Endothelial cell of umbilical vein (primary cell): ENCODE results near the gene LSM7.

Experiments used
- GATA2 ChIP-seq: IDR thresholded peaks from 2 replicates; pipeline ENCODE4 v1.7.0; 2011; ENCODE audit warnings: low read depth, mild to moderate bottlenecking, moderate library complexity, mixed read lengths, low read length; ENCODE audit not compliant: insufficient read length, insufficient read depth
- POLR2A ChIP-seq: IDR thresholded peaks from 2 replicates; pipeline ENCODE4 v1.6.1; 2012; ENCODE audit warnings: low read depth, mild to moderate bottlenecking, control low read depth, low read length
- POLR2AphosphoS5 ChIP-seq: IDR thresholded peaks from 2 replicates; pipeline ENCODE4 v1.6.1; 2012; ENCODE audit warnings: low read depth, mild to moderate bottlenecking, control low read depth, low read length, moderate library complexity; ENCODE audit not compliant: insufficient read depth
- TF ChIP-seq, protein P1 (sequence below), 2 donors: IDR thresholded peaks; 1 replicate in 1 of 2; 2 replicates in 1 of 2; pipeline ENCODE4 v1.5.1; 2011; ENCODE audit warnings: low read length in 2 of 2, mild to moderate bottlenecking in 2 of 2, moderate library complexity in 2 of 2, control low read depth in 1 of 2, inconsistent platforms in 1 of 2, low read depth in 1 of 2; ENCODE audit not compliant: insufficient read depth in 1 of 2; ENCODE audit errors: extremely low read depth in 1 of 2

DNA sequence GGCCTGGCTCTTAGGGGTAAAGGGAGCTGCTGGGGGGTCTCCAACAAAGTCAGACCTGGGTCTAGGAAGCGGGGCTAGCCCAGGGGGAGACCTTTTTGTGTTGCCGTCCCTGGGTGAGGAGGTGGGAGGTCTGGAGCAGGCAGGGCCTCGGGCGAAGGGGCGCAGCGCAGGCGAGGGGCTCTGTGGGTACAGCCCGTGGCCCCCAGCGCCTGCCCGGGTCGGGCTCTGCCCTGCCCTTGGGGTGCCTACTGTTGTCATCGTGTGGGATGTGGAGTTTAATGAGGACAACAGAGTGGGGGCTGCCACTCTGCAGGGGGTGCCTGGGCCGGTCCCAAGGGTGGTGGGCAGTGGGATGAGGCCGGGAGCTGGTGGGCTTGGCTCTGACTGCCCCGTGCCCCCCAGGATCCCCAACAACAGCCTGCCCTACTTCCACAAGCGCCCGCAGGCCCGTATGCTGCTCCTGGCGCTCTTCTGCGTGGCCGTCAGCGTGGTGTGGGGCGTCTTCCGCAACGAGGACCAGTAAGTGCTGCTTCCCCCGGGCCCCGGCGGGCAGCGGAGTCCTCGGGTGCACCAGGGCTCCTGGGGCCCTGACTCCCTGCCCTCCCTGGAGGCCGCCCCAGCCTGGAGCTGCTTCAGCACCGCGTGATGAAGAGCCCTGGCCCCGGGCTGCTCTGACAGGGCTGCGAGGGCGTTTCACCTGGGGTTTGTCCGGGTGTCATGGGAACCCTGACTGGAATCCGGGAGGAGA is 12.3 kb upstream of the LSM7 start:
- TF ChIP-seq, protein P1, sequence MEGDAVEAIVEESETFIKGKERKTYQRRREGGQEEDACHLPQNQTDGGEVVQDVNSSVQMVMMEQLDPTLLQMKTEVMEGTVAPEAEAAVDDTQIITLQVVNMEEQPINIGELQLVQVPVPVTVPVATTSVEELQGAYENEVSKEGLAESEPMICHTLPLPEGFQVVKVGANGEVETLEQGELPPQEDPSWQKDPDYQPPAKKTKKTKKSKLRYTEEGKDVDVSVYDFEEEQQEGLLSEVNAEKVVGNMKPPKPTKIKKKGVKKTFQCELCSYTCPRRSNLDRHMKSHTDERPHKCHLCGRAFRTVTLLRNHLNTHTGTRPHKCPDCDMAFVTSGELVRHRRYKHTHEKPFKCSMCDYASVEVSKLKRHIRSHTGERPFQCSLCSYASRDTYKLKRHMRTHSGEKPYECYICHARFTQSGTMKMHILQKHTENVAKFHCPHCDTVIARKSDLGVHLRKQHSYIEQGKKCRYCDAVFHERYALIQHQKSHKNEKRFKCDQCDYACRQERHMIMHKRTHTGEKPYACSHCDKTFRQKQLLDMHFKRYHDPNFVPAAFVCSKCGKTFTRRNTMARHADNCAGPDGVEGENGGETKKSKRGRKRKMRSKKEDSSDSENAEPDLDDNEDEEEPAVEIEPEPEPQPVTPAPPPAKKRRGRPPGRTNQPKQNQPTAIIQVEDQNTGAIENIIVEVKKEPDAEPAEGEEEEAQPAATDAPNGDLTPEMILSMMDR (IDR thresholded peaks at IDR 0.05; ENCODE audit: extremely low read depth in 1 of 2, insufficient read depth in 1 of 2, low read depth in 1 of 2, low read length in 2 of 2), result no peak
- TF ChIP-seq POLR2A, result no peak
- no peak for TF ChIP-seq POLR2AphosphoS5
- no peak for TF ChIP-seq GATA2
